GM19324 (cell line): ENCODE results near the gene C9orf85.
A peak's percentile ranks its signal among the peaks of the same experiment; 100 is the strongest.

ENCODE experiments used
- ATAC-seq: cut with Tn5 transposase; IDR thresholded peaks from one replicate; pipeline ENCODE4 v1.9.1; 2021; ENCODE audit warnings: mild to moderate bottlenecking, moderate library complexity; ENCODE audit not compliant: unreplicated experiment, low FRiP score

C9orf85 gene

DNA sequence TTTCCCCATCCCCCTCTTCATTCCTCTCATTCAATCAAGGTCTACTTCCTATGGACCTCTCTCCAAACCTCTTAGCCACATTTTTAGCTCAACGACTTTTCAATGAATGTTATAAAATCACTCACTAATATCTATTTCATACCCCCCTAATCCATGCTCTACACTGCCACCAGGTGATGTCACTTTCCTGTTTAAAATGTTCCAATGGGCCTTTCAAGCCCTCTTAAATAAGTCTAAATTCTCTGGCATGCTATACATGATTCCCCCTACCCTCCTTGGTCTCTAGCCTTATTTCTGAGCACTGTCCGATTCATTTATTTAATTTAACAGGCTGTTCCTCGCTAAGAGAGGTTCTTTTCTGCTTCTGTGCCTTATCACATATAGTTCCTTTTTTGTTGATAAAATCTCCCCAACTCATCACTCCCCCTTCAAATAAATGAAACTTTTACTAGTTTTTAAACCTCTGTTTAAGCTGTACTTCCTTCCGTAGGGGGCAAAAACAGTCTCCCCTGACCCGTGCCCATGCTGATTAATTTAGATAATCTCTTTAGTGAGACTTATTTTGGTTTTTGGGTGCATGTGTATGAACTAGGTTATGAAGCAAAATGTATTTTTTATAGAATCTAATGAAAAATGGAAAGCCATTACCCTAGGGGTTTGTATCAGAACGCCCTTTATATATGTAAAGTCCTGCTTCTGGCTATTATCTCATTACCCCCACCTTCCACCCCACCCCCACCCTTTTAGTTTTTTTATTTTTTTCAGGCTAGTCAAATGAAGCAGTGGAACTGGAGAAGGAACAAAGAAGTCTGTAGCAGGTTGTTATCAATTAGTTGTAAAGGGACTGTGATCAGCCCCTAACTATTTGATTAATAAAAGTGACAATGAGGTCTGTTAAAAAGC is 9.5 kb upstream of the C9orf85 start:
- ATAC-seq: no peak

DNA sequence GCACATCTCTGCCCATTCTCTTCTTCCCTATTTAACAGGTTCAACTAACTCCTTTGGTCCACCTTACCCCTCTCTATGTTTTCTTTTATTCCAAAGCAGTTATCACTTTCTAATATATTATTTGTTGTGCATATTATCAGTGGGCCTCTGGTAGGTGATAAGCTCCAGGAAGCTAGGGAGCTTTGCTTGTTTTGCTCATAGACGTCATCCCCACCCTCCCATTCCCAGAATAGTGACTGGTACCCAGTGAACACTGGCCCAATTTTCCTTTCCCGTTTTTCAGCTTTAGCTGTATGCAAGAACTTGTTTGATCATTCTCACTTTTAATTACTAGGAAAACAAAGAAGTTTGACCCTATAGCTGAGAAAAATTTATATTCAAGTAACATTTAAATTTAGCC is 7.4 kb upstream of the C9orf85 start:
- no peak for ATAC-seq

DNA sequence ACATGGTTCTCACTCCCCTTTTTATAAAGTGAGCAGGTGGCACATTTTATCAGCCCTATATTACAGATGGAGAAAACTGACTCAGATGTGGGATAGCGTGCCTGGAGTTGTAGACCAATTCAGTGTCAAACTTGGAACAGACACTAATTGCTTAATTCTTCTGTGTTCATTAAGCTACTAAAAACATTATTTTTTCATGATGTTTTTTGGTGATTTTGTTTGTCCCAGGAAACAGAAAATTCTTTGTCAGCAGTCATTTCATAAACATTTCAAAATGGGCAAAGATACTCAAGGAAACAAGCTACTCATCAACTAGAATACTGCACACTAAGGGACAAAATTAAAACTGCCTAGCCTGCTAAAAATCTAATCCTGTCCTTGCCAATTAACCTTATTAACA is 2.6 kb upstream of the C9orf85 start:
- ATAC-seq: no peak

DNA sequence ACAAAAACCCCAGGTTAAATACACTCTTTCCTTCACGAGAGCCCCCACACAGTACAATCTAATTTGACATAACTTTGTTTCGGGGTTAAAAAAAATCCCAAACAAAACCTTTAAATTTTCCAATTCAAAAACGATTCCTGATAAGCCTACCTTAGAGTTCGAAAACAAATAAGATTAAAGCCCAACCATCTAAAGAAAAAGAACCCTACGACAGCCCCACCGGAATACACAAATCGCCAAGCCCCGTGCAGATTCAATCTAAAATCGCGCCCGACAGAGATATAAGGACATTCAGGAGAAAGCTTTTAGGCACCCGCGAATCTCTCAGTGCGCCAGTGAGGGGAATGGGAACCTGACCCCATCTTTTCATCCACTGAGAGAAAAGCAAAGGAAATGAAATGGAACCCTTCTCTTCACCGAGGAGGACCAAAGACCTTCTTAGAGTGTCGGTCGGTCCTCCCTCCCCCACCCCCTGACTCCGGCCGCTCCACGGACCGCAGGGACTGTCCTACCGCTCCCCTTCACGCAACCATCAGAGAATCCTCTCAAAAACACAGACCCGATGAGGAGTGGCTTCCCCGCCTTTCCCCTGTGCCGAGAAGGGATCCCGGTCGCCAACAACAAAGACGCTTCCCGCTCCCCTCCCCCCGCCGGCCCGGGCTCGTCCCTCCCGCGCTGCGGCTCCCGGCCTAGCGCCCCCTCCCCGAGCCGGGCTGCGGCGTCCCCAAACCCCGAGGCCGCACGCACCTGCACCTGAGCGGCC is 1.4 kb upstream of the C9orf85 start:
- peak; percentile 14 for ATAC-seq

DNA sequence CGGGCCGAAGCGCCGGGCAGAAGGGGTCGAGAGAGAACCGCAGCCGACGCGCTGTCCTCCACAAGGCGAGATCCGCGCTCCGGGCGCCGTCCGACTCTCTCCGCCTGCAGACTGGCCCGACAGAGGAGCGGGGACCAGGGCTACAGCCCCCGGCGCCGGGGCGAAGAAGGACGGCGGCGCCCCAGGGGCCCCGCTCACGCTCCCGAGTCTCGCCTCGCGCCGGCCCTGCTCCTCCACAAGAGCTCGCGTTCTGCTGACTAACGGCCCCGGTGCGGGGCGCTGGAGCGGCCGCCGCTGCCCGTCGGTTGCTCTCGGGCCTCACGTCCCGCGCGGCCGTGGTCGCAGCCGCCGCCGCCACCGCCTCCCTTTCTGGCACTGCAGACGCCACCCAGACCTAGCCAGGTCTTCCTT is 784 bp upstream of the C9orf85 start:
- peak; percentile 23 for ATAC-seq

DNA sequence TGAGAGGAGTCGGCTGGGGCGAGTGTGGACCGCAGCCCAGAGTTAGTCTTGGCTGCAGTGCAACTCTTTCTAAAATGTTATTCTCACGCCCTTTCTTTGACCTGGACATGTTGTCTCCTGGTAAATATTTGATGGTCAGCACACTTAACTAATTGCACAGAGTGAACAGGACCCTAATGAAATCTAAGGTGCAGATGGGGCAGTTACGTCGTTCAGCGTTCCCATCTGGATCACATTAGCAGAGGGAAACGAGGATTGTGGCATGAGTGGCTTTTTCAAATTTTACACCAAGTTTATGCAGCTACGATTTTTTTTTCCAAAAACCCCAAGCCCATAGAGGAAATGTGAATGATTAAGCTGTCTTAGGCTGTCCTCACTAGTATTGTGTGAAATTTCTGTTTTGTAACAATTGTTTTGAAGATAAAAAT is 483 bp downstream of the C9orf85 start:
- no peak for ATAC-seq

DNA sequence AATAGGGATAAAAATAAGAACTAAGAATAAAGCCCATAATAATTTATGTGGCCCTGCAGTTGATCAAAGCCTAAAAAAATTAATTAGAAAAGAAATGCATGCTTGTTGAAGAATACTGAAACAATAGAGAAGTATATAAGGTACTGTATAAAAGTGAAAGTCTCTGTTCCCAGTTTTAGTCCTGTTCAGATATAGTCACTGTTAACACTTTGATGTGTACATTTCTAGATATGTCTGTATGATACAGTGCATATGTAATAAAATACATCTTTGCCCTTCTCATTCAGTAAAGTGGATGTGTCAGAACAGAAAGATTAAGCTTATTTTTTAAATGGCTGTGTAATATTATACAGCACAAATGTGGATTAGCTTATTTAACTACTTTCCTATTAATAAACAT is 4.1 kb downstream of the C9orf85 start:
- ATAC-seq: no peak

DNA sequence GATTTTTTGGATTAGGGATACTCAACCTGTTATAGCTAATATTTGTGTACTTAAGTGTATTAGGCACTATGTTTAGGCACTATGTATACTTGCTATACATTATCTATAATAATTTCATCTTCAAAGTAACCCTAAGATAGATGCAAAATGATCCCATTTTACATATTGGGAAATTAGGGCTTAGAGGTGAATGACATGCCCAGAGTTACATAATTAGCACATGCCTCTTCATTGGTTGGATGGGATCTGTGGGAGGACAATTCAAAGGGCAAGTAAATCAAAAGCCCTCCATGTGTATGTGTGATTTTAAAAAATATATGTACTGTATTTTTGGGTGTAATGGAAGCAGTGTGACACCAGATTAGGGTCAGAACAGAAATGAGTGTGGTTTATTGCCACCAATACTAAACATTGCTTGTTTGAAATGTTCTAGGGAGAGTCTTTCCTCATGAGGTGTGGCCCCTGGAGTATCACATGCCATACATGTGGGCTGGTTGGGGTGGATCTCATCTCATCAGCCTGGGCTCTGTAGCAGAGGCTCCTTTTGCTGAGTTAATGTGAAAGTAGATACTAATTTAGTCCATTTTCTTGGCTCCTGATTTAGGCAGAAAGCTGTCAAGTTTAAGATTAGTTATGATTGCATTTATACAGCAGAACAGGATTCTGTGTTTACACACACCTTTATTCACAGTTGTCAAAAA is 5.5 kb downstream of the C9orf85 start:
- no peak for ATAC-seq

DNA sequence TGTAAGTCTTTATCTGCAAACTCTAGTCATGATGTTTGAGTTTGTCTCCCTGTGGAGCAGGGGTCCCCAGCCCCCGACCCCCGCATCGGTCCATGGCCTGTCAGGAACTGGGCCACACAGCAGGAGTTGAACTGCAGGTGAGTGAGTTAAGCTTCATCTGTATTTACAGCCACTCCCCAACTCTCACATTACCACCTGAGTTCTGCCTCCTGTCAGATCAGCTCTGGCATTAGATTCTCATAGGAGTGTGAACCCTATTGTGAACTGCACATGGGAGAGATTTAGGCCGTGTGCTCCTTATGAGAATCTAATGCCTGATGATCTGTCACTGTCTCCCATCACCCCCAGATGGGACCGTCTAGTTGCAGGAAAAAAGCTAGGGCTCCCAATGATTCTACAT is 7.0 kb downstream of the C9orf85 start:
- no peak for ATAC-seq

DNA sequence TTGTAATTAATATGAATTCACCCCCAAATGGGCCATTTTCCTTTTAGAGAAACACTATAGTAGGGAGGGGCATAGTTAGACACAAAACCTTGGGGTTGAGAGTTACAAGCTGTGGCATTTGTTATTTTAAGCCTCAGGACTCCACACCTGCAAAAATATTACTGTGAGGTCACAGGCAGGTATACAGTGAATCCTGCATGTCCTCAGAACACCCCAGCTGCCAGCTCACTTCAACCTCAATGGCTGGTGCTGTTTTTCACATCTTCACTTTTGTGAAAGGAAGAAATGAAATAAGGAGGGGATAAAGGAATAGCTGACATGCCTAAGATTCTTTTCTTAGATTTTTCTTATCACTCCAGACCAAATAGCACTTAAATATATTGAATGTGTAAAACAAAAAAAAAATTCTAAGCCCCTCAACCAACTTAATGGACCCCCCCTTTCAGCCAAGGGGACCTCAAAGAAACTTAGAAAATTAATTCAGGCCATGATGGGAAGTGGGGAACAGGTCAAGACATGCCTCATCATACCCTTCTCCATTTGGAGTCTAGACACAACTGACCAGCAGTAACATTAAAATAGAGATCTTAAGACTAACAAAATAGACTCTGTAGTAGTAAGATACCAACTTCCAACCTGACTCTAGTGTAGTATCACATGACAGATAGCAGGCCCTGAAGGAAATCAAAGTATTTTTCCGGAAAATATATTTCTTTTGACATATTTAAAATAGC is 9.2 kb downstream of the C9orf85 start:
- ATAC-seq: no peak

DNA sequence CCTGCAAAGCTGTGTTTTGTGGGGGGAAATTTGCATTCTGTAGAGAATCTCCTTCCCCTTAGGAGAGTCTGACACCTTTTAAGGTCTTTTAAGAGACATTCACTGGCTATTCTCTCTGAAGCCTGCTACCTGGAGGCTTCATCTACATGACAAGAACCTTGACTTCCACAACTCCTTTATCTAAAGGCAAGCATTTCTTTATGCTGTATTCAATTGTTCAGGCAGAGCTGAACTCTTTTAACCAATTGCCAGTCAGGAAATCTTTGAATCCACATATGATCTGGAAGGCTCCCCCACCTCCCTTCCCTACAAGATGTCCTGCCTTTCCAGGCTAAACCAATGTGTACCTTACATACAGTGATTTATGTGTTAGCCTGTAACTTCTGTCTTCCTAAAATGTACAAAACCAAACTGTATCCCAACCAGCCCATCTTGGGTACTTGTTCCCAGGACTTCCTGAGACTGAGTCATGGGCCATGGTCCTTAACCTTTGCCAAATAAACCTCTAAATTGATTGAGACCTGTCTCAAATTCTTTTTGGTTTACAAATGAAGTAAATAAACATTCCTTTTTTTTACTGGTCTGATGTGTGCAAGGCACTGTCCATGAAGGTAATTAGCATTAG is 9.9 kb downstream of the C9orf85 start:
- ATAC-seq: no peak

DNA sequence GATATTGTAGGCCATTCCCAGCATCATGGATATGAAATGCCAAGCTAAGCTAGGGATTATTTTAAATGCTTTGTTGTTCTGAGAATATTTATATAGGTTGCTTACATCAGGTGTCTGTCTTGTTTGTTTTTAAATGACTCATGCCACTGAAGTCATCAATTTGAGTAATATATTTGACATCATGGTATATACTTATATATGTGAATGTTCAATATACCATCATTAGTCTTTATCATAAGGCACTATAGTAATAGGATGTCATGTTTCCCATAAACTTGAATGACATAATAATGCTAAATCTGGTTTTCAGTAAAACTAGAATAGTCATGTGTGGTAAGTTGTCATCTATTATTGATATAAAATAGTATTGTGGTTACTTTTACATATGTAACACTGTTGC is 13.1 kb downstream of the C9orf85 start:
- no peak for ATAC-seq

DNA sequence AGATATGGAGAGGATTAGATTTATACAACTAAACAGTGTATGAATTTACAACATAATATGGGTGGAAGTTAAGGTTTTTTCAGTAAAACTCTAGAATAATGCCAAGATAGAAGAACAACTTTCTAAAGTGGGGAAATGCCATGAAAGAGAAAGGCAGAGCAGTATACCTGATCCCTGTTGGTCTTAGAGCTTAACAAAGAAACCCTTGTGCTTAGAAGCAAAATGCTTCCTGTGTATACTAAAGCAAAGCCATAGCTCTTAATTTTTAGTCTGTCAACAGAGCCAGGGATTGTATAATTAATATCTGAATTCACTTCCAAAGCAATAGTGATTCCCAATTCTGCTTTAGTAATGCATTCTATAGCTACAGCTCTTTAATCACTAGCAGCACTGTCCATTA is 14.4 kb downstream of the C9orf85 start:
- no peak for ATAC-seq

DNA sequence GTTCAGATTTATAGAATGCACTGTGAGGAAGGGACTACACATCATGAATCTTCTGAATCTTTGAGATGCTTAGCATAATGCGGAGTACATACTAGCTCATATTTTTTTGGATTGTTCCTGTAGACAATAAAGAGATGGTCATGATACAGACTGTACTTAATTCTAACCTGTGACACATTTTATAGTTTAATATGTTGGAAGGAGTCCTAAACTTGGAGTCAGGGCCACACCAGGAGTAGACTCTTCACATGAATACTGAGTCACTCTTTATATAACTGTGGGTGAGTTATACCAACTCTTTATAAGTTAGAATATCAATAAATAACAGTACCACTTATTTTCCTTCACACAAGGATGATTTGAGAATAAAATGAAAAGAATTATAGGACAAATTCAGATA is 16.9 kb downstream of the C9orf85 start:
- ATAC-seq: no peak

DNA sequence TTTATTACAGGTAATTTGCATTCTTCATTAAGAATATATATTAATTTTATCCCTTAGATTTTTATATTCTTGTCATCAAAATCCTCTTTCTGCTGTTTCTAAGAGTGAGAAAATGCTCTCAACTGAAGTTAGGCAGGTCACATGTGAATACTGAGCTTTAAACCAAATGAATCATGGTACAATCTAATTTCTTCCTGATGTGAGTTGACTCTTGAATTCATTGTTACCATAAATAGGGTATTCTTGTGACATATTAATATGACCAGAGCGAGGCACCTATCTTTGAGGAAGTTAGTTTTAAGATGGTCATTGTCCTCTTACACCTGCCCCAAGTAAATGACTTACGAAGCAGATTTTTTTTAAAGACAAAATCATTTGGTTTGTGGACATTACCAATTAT is 17.4 kb downstream of the C9orf85 start:
- ATAC-seq: no peak

DNA sequence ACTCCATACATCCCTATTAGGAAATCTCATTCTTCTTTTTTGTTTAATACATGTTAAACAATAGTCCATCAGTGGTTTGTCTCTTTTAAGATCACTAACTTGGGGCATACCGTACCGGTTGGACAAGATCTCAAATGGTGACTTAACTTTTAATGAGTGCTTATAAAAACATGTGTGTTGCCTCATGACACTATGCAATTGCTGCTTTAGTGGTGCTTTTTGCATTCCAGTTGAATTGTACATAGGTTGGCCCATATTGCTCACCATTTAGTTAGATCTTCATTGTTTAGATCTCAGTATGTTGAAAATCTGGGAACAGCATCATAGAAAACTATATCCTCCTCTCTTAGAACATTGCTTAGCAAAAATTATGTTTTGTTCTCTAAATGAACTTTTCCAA is 17.8 kb downstream of the C9orf85 start:
- no peak for ATAC-seq

DNA sequence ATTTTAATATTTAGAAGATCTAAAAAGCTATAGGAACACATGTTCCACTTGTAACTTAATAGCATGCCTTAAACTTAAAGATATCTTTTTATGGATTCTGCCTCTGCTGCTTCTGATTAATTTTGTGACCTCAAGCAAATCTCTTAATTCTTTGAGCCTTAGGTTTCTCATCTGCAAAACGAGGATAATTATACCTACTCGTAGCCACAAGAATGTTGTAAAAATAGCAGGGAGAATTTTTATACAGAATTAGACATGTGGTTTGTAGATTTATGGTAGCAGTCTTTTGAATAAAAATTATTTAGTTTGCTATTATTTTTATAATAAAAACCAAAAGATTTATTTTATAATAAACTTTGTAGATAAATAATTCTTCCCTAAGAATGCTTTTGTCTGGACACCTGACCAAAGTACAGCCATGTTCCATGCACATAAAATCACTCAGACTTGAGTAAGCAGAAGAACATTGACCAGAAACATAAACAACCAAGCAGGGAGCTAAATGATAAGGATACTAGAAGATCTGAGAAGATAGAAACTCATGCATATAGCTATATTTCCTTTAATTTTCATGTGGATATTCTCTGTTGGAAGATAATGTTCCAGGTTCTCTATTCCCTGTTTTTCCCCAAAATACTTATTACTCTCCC is 18.5 kb downstream of the C9orf85 start:
- ATAC-seq: no peak

DNA sequence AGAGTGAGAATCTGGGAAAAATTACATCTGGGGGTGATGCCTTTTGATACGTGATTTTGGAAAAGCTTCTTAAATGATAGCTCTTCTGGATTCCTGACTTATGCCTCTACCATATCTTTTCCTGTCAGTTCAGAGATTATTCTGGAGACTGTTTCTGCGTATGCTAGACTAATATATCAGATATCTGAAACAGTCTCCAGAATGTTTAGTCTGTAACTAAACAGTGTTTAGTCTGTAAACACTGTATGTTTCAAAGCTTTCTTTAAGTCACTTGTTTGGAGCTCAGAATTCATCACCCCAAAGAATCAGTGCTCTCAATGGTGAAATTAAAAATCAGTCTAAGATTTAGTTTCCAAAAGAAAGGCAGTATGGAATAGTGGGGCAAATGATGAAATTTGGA is 19.7 kb downstream of the C9orf85 start:
- ATAC-seq: no peak

DNA sequence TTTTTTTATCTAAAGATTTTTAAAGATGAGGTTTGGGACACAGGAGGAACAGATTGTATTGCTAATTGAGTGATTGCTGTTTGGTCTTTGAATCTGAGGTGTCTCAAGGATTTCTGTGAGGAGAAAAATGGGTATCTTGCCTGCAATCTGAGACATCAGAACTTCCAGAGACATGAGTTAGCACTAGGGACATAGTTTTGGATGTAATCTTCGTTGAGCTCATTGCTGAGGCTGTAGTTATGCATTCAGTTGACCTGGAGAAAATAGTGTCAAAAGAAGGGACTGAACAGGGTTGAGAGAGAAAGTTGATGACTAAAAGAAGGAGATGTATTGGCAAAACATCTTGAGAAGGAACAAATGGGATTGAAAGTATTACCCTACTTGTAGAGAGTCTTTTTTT is 24.6 kb downstream of the C9orf85 start:
- ATAC-seq: no peak
